Neural cell (in vitro differentiated cells): ENCODE data around the gene VIT. TPM values are rescaled to one million over a fixed set of nuclear protein-coding genes. Genes with fewer than 3 reads are reported as not detected.

Source experiments
- H2AFZ ChIP-seq: fragments of 200-600, 300-800 bp; sonication (generic), shearing (Covaris generic); 2 replicates; pipeline ENCODE4 v1.6.0; 2014; ENCODE audit warnings: low read depth, mild to moderate bottlenecking, antibody characterized with exemption, low read length, moderate library complexity
- H3F3A ChIP-seq: fragments of 200-600 bp; shearing (Covaris generic); 2 replicates; pipeline ENCODE4 v1.6.1; 2016; ENCODE audit warnings: mild to moderate bottlenecking, moderate library complexity, mixed read lengths, antibody characterized with exemption, low read length; ENCODE audit not compliant: insufficient read depth, poor library complexity, severe bottlenecking
- H3K27ac ChIP-seq: fragments of 200-600, 300-800 bp; sonication (generic), shearing (Covaris generic); 2 replicates; pipeline ENCODE4 v1.5.1; 2014; ENCODE audit warnings: mild to moderate bottlenecking, low read length, moderate library complexity
- H3K27me3 ChIP-seq: fragments of 300-800, 200-600 bp; sonication (generic), shearing (Covaris generic); 2 replicates; pipeline ENCODE4 v1.6.0; 2014; ENCODE audit warnings: mild to moderate bottlenecking, low read depth, low read length, moderate library complexity; ENCODE audit not compliant: insufficient read depth
- H3K36me3 ChIP-seq: fragments of 300-800, 200-600 bp; sonication (generic), shearing (Covaris generic); 2 replicates; pipeline ENCODE4 v1.5.1; 2014; ENCODE audit warnings: mild to moderate bottlenecking, antibody characterized with exemption, low read length, moderate library complexity; ENCODE audit not compliant: insufficient read depth
- H3K4me2 ChIP-seq: fragments of 300-800, 200-600 bp; sonication (generic), shearing (Covaris generic); 2 replicates; pipeline ENCODE4 v1.6.0; 2014; ENCODE audit warnings: mild to moderate bottlenecking, low read length
- H3K4me3 ChIP-seq: fragments of 300-800, 200-600 bp; sonication (generic), shearing (Covaris generic); 2 replicates; pipeline ENCODE4 v1.5.1; 2014; ENCODE audit warnings: mild to moderate bottlenecking, low read length, moderate library complexity
- H3K79me2 ChIP-seq: fragments of 200-600 bp; shearing (Covaris generic); replicated peaks from 2 replicates; pipeline ENCODE4 v1.6.0; 2014; ENCODE audit warnings: mild to moderate bottlenecking, low read length, moderate library complexity; ENCODE audit not compliant: insufficient read depth
- H3K9ac ChIP-seq: fragments of 300-800, 200-600 bp; sonication (generic), shearing (Covaris generic); 2 replicates; pipeline ENCODE4 v1.6.1; 2016; ENCODE audit warnings: mild to moderate bottlenecking, low read length, mixed read lengths
- H3K9me2 ChIP-seq: fragments of 200-600 bp; shearing (Covaris generic); 2 replicates; pipeline ENCODE4 v1.6.1; 2016; ENCODE audit warnings: mild to moderate bottlenecking, low read length, mixed read lengths; ENCODE audit not compliant: insufficient read depth
- H3K9me3 ChIP-seq: fragments of 200-600, 300-800 bp; sonication (generic), shearing (Covaris generic); 2 replicates; pipeline ENCODE4 v1.6.1; 2016; ENCODE audit warnings: mild to moderate bottlenecking, mixed run types, low read length, moderate library complexity, mixed read lengths
- H4K20me1 ChIP-seq: fragments of 200-600 bp; shearing (Covaris generic); 2 replicates; pipeline ENCODE4 v1.6.1; 2016; ENCODE audit warnings: mild to moderate bottlenecking, mixed run types; ENCODE audit not compliant: insufficient read depth
- CTCF ChIP-seq: fragments of 450-650 bp; IDR thresholded peaks from 2 replicates; pipeline ENCODE4 v1.5.1; 2014; ENCODE audit warnings: antibody characterized with exemption, mild to moderate bottlenecking, moderate library complexity; ENCODE audit not compliant: poor library complexity, severe bottlenecking
- EP300 ChIP-seq: fragments of 450-650 bp; conservative IDR thresholded peaks from 2 replicates; pipeline ENCODE4 v1.6.1; 2014; ENCODE audit warnings: antibody characterized with exemption, mild to moderate bottlenecking, moderate library complexity; ENCODE audit not compliant: poor library complexity, severe bottlenecking
- EZH2 ChIP-seq: fragments of 200-600, 300-800 bp; shearing (Covaris generic), sonication (generic); IDR thresholded peaks from 2 replicates; pipeline ENCODE4 v1.6.1; 2014; ENCODE audit warnings: antibody characterized with exemption, low read length, borderline replicate concordance, mild to moderate bottlenecking; ENCODE audit not compliant: insufficient read depth, poor library complexity, severe bottlenecking
- MXI1 ChIP-seq: fragments of 450-650 bp; conservative IDR thresholded peaks from 2 replicates; pipeline ENCODE4 v1.6.1; 2014; ENCODE audit warnings: antibody characterized with exemption, mild to moderate bottlenecking; ENCODE audit not compliant: poor library complexity, severe bottlenecking
- POLR2AphosphoS5 ChIP-seq: IDR thresholded peaks from 2 replicates; pipeline ENCODE4 v1.6.1; 2012
- RAD21 ChIP-seq: fragments of 450-650 bp; conservative IDR thresholded peaks from 2 replicates; pipeline ENCODE4 v1.6.1; 2014; ENCODE audit warnings: antibody characterized with exemption, mild to moderate bottlenecking, moderate library complexity
- REST ChIP-seq: IDR thresholded peaks from 2 replicates; pipeline ENCODE4 v1.6.1; 2012; ENCODE audit warnings: borderline replicate concordance
- SMC3 ChIP-seq: fragments of 450-650 bp; conservative IDR thresholded peaks from 2 replicates; pipeline ENCODE4 v1.6.1; 2014; ENCODE audit warnings: antibody characterized with exemption, mild to moderate bottlenecking, moderate library complexity; ENCODE audit not compliant: poor library complexity
- TAF1 ChIP-seq: IDR thresholded peaks from 2 replicates; pipeline ENCODE4 v1.6.1; 2012; ENCODE audit warnings: low read depth
- polyA plus RNA-seq: library from polyadenylated mRNA; depleted of rRNA; stranded (reverse); fragments of >200 nt; gene quantifications from 2 replicates; pipeline ENCODE4 v1.2.3, GENCODE V29; 2014

The VIT gene
- polyA plus RNA-seq, 1 donor from 2014 or later: not detected

- no peak for TF ChIP-seq EP300
- no peak for TF ChIP-seq CTCF
- no peak for TF ChIP-seq MXI1
- TF ChIP-seq POLR2AphosphoS5: no peak
- TF ChIP-seq TAF1: no peak
- TF ChIP-seq RAD21: no peak
- H3K4me2 ChIP-seq: no peak overlapping the region
- no peak overlapping the region for H3K27ac ChIP-seq
- no peaks in the 10 kb centered on the region for H3F3A ChIP-seq
- no peak overlapping the region for H2AFZ ChIP-seq
- H3K9ac ChIP-seq: no peak overlapping the region
- H3K36me3 ChIP-seq: no peaks in the 10 kb centered on the region
- H3K9me3 ChIP-seq: no peaks in the 10 kb centered on the region
- H3K79me2 ChIP-seq: no peaks in the 10 kb centered on the region
- H4K20me1 ChIP-seq: no peaks in the 10 kb centered on the region
- H3K9me2 ChIP-seq: no peaks in the 10 kb centered on the region
- H3K4me3 ChIP-seq: no peak overlapping the region
- H3K27me3 ChIP-seq: no peaks in the 10 kb centered on the region
Measured at GRCh38 chr2:36702781-36703180, 6.3 kb downstream of the VIT start.

- Histone ChIP-seq H4K20me1 (no peaks in the 10 kb centered on the region), H3K36me3 (no peaks in the 10 kb centered on the region), H3K9me2 (no peaks in the 10 kb centered on the region), H3K4me2 (no peak overlapping the region), H3K4me3 (no peak overlapping the region), H3K27ac (no peak overlapping the region), H3K27me3 (no peaks in the 10 kb centered on the region), H2AFZ (no peak overlapping the region), H3K79me2 (no peaks in the 10 kb centered on the region), H3K9me3 (no peaks in the 10 kb centered on the region), H3F3A (no peaks in the 10 kb centered on the region), H3K9ac (no peak overlapping the region)
- no peak for TF ChIP-seq CTCF
- TF ChIP-seq EP300: no peak
- no peak for TF ChIP-seq SMC3
- TF ChIP-seq POLR2AphosphoS5: no peak
- TF ChIP-seq RAD21: no peak
- TF ChIP-seq MXI1: no peak
- TF ChIP-seq TAF1: no peak
- no peak for TF ChIP-seq EZH2
- TF ChIP-seq REST: no peak
Measured at GRCh38 chr2:36704475-36705150, 8.1 kb downstream of the VIT start.
